Stomach (tissue), 9 donors: ENCODE results near the gene INPP5A. TPM values are rescaled to one million over a fixed set of nuclear protein-coding genes. Genes with fewer than 3 reads are reported as not detected.
A peak's percentile ranks its signal among the peaks of the same experiment; 100 is the strongest.

ENCODE experiments used
- DNase-seq, 2 donors: peaks; one replicate each; pipeline versions ENCODE4 v3.0.0 to v3.0.0-alpha.2; 2013 to 2019
- H3K27ac ChIP-seq, 5 donors: fragments of 200-600 bp in 4 of 5; sonication (generic) in 4 of 5; one replicate each; pipeline ENCODE4 v1.5.1; 2013 to 2019; ENCODE audit warnings: mild to moderate bottlenecking in 1 of 5, moderate library complexity in 1 of 5
- H3K27me3 ChIP-seq, 3 donors: fragments of 200-600 bp; sonication (generic); one replicate each; pipeline ENCODE4 v1.5.1; 2017 to 2019; ENCODE audit warnings: mixed run types in 1 of 3
- H3K36me3 ChIP-seq, 4 donors: fragments of 200-600 bp; sonication (generic); 1 replicate in 3 of 4; 2 replicates in 1 of 4; pipeline ENCODE4 v1.5.1; 2016 to 2019
- H3K4me1 ChIP-seq, 4 donors: fragments of 200-600 bp; sonication (generic); one replicate each; pipeline ENCODE4 v1.5.1; 2016 to 2019
- H3K4me3 ChIP-seq, 4 donors: fragments of 200-600 bp; sonication (generic) in 3 of 4; one replicate each; pipeline ENCODE4 v1.5.1; 2016 to 2019; ENCODE audit warnings: mild to moderate bottlenecking in 1 of 4
- H3K9me3 ChIP-seq, 4 donors: fragments of 200-600 bp; sonication (generic); one replicate each; pipeline ENCODE4 v1.5.1; 2016 to 2019
- CTCF ChIP-seq, 7 experiments: fragments of 450-650 bp in 4 of 7; fragments of 200-600 bp in 3 of 7; sonication (generic) in 3 of 7; IDR thresholded peaks; one replicate each; pipeline ENCODE4 v1.5.1; 2016 to 2019; ENCODE audit warnings: antibody characterized with exemption in 7 of 7, control low read depth in 2 of 7, mild to moderate bottlenecking in 1 of 7
- EP300 ChIP-seq: sonication (generic); formaldehyde crosslinking; IDR thresholded peaks from one replicate; pipeline ENCODE4 v1.6.1; 2017; ENCODE audit warnings: antibody characterized with exemption
- POLR2A ChIP-seq, 4 donors: fragments of 450-650 bp; IDR thresholded peaks; one replicate each; pipeline ENCODE4 v1.6.1; 2016; ENCODE audit warnings: antibody characterized with exemption in 4 of 4, control low read depth in 2 of 4, mild to moderate bottlenecking in 1 of 4, moderate library complexity in 1 of 4
- POLR2AphosphoS5 ChIP-seq, 3 donors: sonication (generic); formaldehyde crosslinking; IDR thresholded peaks; one replicate each; pipeline ENCODE4 v1.6.1; 2016; ENCODE audit warnings: antibody characterized with exemption in 3 of 3
- WGBS, 5 donors: extraction: QIAGEN DNeasy Blood & Tissue Kit in 3 of 5; methylation state at CpG; one replicate each; pipeline versions ENCODE4 v1.1.5 to v1.1.7; 2013 to 2018; 5-methylcytosine and 5-hydroxymethylcytosine counted together
- intact Hi-C: fragments of 100-400 bp; cut with DNase I; formaldehyde crosslinking; loops from one replicate; pipeline ENCODE4 v1.15.1; 2023; ENCODE audit warnings: low total_unique reads
- polyA plus RNA-seq, 3 donors: library from polyadenylated mRNA; stranded (reverse); fragments of 200-250 nt; gene quantifications; one replicate each; pipeline ENCODE4 v1.2.3, GENCODE V29; 2013
- total RNA-seq, 5 donors: library from RNA; depleted of rRNA; stranded (reverse); fragments of >200 nt; gene quantifications; one replicate each; pipeline versions ENCODE4 v1.1.0 to v1.2.3, GENCODE V29; 2014 to 2016
- donor health status: healthy with polysubstance abuse.
- donor health status: Bipolar disorder and iron deficiency.
- donor health status: healthy.

The INPP5A gene
- total and polyA plus RNA-seq, 8 donors: 17.2 to 72.3 (median 31.0) TPM

- TF ChIP-seq CTCF (IDR thresholded peaks at IDR 0.05) (no peak), EP300 (no peak), POLR2A (IDR thresholded peaks at IDR 0.05) (no peak), POLR2AphosphoS5 (IDR thresholded peaks at IDR 0.05) (no peak)
- Histone ChIP-seq H3K4me3 (peak overlapping the region; percentile 10 to 18 (median 16)), H3K4me1 (peaks cover 64 to 97% (median 78%) of the 10 kb centered on the region in 4 donors), H3K36me3 (peaks cover 0 to 16% (median 0%) of the 10 kb centered on the region in 4 donors), H3K27ac (peak overlapping the region in 1 of 5 donors; percentile 6), H3K9me3 (no peaks in the 10 kb centered on the region), H3K27me3 (no peaks in the 10 kb centered on the region)
- no peak for DNase-seq
- intact Hi-C loops: no loop called here
- WGBS, 5 donors: 58 to 76% (median 69%) methylated on average over 23 to 28 of the region's 28 CpGs
Measured at GRCh38 chr10:132543916-132544743, 6.5 kb downstream of the INPP5A start.

- intact Hi-C loops: no loop called here
Measured at GRCh38 chr10:132544744-132545658, 7.4 kb downstream of the INPP5A start.

GRCh38 chr10:132545659-132546367, 8.2 kb downstream of the INPP5A start:
- H3K27me3 ChIP-seq: no peaks in the 10 kb centered on the region
- no peak overlapping the region for H3K4me3 ChIP-seq
- H3K4me1 ChIP-seq: peaks cover 50 to 95% (median 74%) of the 10 kb centered on the region in 4 donors
- no peak for DNase-seq
- H3K27ac ChIP-seq: no peak overlapping the region
- H3K9me3 ChIP-seq: no peaks in the 10 kb centered on the region
- H3K36me3 ChIP-seq: peaks cover 0 to 16% (median 0%) of the 10 kb centered on the region in 4 donors
- WGBS, 5 donors: 94 to 95% (median 95%) methylated on average over 19 to 34 of the region's 34 CpGs
- TF ChIP-seq POLR2A (IDR thresholded peaks at IDR 0.05): no peak
- TF ChIP-seq CTCF (IDR thresholded peaks at IDR 0.05): no peak
- TF ChIP-seq POLR2AphosphoS5 (IDR thresholded peaks at IDR 0.05): no peak
- TF ChIP-seq EP300: no peak
- intact Hi-C loops: no loop called here

More at GRCh38 chr10:132544744-132545658, 7.4 kb downstream of the INPP5A start:
- Histone ChIP-seq H3K27ac (peak overlapping the region in 2 of 5 donors; percentile 6 to 18), H3K9me3 (no peaks in the 10 kb centered on the region), H3K4me1 (peaks cover 58 to 95% (median 74%) of the 10 kb centered on the region in 4 donors), H3K27me3 (no peaks in the 10 kb centered on the region), H3K4me3 (peak overlapping the region; percentile 10 to 18 (median 16)), H3K36me3 (peaks cover 0 to 16% (median 0%) of the 10 kb centered on the region in 4 donors)
- WGBS, 5 donors: 59 to 66% (median 61%) methylated on average over 34 to 35 of the region's 35 CpGs
- TF ChIP-seq POLR2A (IDR thresholded peaks at IDR 0.05) (no peak), POLR2AphosphoS5 (IDR thresholded peaks at IDR 0.05) (no peak), EP300 (no peak), CTCF (IDR thresholded peaks at IDR 0.05) (no peak)
- DNase-seq: no peak
